Measurements from ENCODE around the gene HMGA1. TPM values are rescaled to one million over a fixed set of nuclear protein-coding genes. Genes with fewer than 3 reads are reported as not detected.
"Not testable (repeated sequence)": the region's sequence is repeated elsewhere in the genome, so short reads cannot be mapped to it uniquely, and the experiment has no call there.

Gene HMGA1
- total RNA-seq, 4 donors from 2014 or later = 118 to 309 (median 193) TPM

DNA sequence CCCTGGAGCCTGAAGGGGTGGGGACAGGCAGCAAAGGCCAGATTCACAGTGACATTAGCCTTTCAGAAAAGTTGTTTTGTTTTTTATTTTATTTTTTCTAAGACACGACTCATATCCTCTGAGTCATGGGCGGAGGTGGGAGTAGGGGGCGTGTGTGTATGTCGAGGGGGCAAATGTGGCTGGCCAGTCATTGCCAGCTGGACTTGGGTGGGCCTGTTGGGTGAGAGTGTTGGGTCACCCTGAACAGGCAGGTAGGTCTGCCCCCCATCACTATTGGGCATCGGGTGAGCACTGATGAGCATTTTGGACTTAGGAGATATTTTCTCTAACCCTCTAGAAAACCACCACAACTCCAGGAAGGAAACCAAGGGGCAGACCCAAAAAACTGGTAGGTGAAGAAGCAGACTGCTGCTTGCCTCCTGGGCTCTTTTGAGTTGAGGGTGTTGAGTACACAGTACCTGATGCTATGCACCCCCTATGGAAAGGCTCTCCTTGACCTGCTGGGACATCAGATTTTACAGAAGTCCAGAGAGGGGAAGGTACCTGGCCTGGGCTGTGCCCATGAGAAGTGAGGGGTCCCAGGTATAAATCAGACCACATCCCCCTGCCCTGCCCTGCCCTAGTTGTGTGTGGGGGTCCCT lies 6.6 kb downstream of the HMGA1 start:
- peaks cover 4 to 66% (median 16%) of the 10 kb centered on the region in 3 donors for H3K36me3 ChIP-seq
- WGBS, 2 donors = 32% methylated on average over 4 of the region's 5 CpGs; no CpG with 5 or more reads in 1 of the 2 donors
- peaks cover 24 to 84% (median 42%) of the 10 kb centered on the region in 3 donors for H3K4me1 ChIP-seq
- no peak overlapping the region for H3K4me3 ChIP-seq
- intact Hi-C loops (cut with DNase I) = no loop called here
- peak overlapping the region; percentile 79 to 86 (median 82) for H3K27ac ChIP-seq
- DNase-seq = no peak
- no peaks in the 10 kb centered on the region for H3K27me3 ChIP-seq
- H3K9me3 ChIP-seq = no peaks in the 10 kb centered on the region
- no peak for TF ChIP-seq CTCF (IDR thresholded peaks at IDR 0.05)

GRCh38 chr6:34243901-34244884 lies 7.5 kb downstream of the HMGA1 start:
- 19 to 30% methylated on average over 7 to 9 of the region's 19 CpGs for WGBS, 2 donors
- DNase-seq = no peak
- H3K27me3 ChIP-seq = no peaks in the 10 kb centered on the region
- H3K4me1 ChIP-seq = peaks cover 28 to 80% (median 34%) of the 10 kb centered on the region in 3 donors
- H3K36me3 ChIP-seq = peaks cover 4 to 66% (median 16%) of the 10 kb centered on the region in 3 donors
- intact Hi-C loops (cut with DNase I) = no loop called here
- H3K4me3 ChIP-seq = peak overlapping the region in 1 of 4 donors; percentile 34
- H3K9me3 ChIP-seq = no peaks in the 10 kb centered on the region
- H3K27ac ChIP-seq = peak overlapping the region; percentile 79 to 86 (median 82)
- TF ChIP-seq POLR2A (IDR thresholded peaks at IDR 0.05) = no peak
- peak in 2 of 6 experiments; percentile 28 to 32 for TF ChIP-seq CTCF (IDR thresholded peaks at IDR 0.05)

DNA sequence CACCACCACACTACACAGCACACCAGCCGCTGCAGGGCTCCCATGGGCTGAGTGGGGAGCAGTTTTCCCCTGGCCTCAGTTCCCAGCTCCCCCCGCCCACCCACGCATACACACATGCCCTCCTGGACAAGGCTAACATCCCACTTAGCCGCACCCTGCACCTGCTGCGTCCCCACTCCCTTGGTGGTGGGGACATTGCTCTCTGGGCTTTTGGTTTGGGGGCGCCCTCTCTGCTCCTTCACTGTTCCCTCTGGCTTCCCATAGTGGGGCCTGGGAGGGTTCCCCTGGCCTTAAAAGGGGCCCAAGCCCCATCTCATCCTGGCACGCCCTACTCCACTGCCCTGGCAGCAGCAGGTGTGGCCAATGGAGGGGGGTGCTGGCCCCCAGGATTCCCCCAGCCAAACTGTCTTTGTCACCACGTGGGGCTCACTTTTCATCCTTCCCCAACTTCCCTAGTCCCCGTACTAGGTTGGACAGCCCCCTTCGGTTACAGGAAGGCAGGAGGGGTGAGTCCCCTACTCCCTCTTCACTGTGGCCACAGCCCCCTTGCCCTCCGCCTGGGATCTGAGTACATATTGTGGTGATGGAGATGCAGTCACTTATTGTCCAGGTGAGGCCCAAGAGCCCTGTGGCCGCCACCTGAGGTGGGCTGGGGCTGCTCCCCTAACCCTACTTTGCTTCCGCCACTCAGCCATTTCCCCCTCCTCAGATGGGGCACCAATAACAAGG lies 8.5 kb downstream of the HMGA1 start:
- H3K9me3 ChIP-seq; DNase-seq; H3K4me3 ChIP-seq; intact Hi-C loops (cut with DNase I); H3K27me3 ChIP-seq: not testable (repeated sequence)
- Histone ChIP-seq H3K27ac (peak overlapping the region; percentile 79 to 86 (median 82)), H3K4me1 (peaks cover 34 to 80% (median 42%) of the 10 kb centered on the region in 3 donors), H3K36me3 (peaks cover 4 to 60% (median 16%) of the 10 kb centered on the region in 3 donors)
- WGBS, 2 donors = 47 to 82% methylated on average over 6 of the region's 13 CpGs

GRCh38 chr6:34245761-34246140 lies 9.1 kb downstream of the HMGA1 start:
- WGBS, 2 donors = 69 to 92% methylated on average over 4 of the region's 7 CpGs
- peaks cover 34 to 76% (median 43%) of the 10 kb centered on the region in 3 donors for H3K4me1 ChIP-seq
- intact Hi-C loops (cut with DNase I) = not testable (repeated sequence)

GRCh38 chr6:34246249-34246562 lies 9.5 kb downstream of the HMGA1 start:
- intact Hi-C loops (cut with DNase I) = no loop called here
- WGBS, 2 donors = 56 to 70% methylated on average over 1 of the region's 2 CpGs

More at GRCh38 chr6:34245761-34246140, 9.1 kb downstream of the HMGA1 start:
- Histone ChIP-seq H3K27ac (peak overlapping the region in 2 of 4 donors; percentile 84 to 94), H3K36me3 (peaks cover 4 to 55% (median 13%) of the 10 kb centered on the region in 3 donors)
- not testable (repeated sequence) for H3K9me3 ChIP-seq, H3K4me3 ChIP-seq, DNase-seq, H3K27me3 ChIP-seq

More at GRCh38 chr6:34246249-34246562, 9.5 kb downstream of the HMGA1 start:
- DNase-seq = no peak
- H3K4me3 ChIP-seq = no peak overlapping the region
- no peaks in the 10 kb centered on the region for H3K27me3 ChIP-seq
- H3K4me1 ChIP-seq = peaks cover 34 to 75% (median 43%) of the 10 kb centered on the region in 3 donors
- H3K36me3 ChIP-seq = peaks cover 4 to 50% (median 9%) of the 10 kb centered on the region in 3 donors
- H3K9me3 ChIP-seq = no peaks in the 10 kb centered on the region
- TF ChIP-seq CTCF (IDR thresholded peaks at IDR 0.05) (no peak), POLR2A (IDR thresholded peaks at IDR 0.05) (no peak)
- peak overlapping the region in 1 of 4 donors; percentile 94 for H3K27ac ChIP-seq
